ENCODE results near the gene BDP1. TPM values are rescaled to one million over a fixed set of nuclear protein-coding genes. Genes with fewer than 3 reads are reported as not detected.
A peak's percentile ranks its signal among the peaks of the same experiment; 100 is the strongest.

Gene BDP1
- total RNA-seq, 1 experiment from 2014 or later: 31.2 TPM

- DNase-seq: no peak
- Mint-ChIP-seq H3K9me3 (ENCODE audit: low read depth, unreplicated experiment) (no peaks in the 10 kb centered on the region), H3K4me1 (ENCODE audit: low read depth, unreplicated experiment) (peaks cover 21% of the 10 kb centered on the region), H3K36me3 (ENCODE audit: insufficient read depth, unreplicated experiment) (peaks cover 40% of the 10 kb centered on the region), H3K4me3 (ENCODE audit: low read depth, unreplicated experiment) (no peak overlapping the region), H3K27me3 (ENCODE audit: unreplicated experiment) (no peaks in the 10 kb centered on the region), H3K27ac (ENCODE audit: unreplicated experiment) (no peak overlapping the region)
- BruUV-seq (replicated peaks): no TSS peak
- CTCF ChIA-PET: interaction anchor here (2.3 kb wide), 1 partner anchor 10 kb away, joined by 11 read pairs; no protein-coding TSS in a partner anchor
- intact Hi-C loops (cut with micrococcal nuclease; ENCODE audit: unreplicated experiment): no loop called here
- TF ChIP-seq CTCF (IDR thresholded peaks at IDR 0.05; ENCODE audit: unreplicated experiment): no peak
These were observed 135.6 kb downstream of the BDP1 start for GRCh38 chr5:71591100-71591499.

GRCh38 chr5:71596169-71596568 is 140.7 kb downstream of the BDP1 start:
- H3K9me3 Mint-ChIP-seq (ENCODE audit: low read depth, unreplicated experiment): no peaks in the 10 kb centered on the region
- CTCF ChIA-PET: interaction anchor here (0.7 kb wide), 1 partner anchor 29 kb away, joined by 3 read pairs; no protein-coding TSS in a partner anchor
- peaks cover 44% of the 10 kb centered on the region for H3K36me3 Mint-ChIP-seq (ENCODE audit: insufficient read depth, unreplicated experiment)
- H3K27ac Mint-ChIP-seq (ENCODE audit: unreplicated experiment): no peak overlapping the region
- H3K4me3 Mint-ChIP-seq (ENCODE audit: low read depth, unreplicated experiment): no peak overlapping the region
- BruUV-seq (replicated peaks): no TSS peak
- no peak for TF ChIP-seq CTCF (IDR thresholded peaks at IDR 0.05; ENCODE audit: unreplicated experiment)
- intact Hi-C loops (cut with micrococcal nuclease; ENCODE audit: unreplicated experiment): no loop called here
- no peaks in the 10 kb centered on the region for H3K27me3 Mint-ChIP-seq (ENCODE audit: unreplicated experiment)
- peaks cover 11% of the 10 kb centered on the region for H3K4me1 Mint-ChIP-seq (ENCODE audit: low read depth, unreplicated experiment)
- no peak for DNase-seq

GRCh38 chr5:71597001-71597400 is 141.6 kb downstream of the BDP1 start:
- H3K9me3 Mint-ChIP-seq (ENCODE audit: low read depth, unreplicated experiment): no peaks in the 10 kb centered on the region
- no peak overlapping the region for H3K27ac Mint-ChIP-seq (ENCODE audit: unreplicated experiment)
- H3K4me3 Mint-ChIP-seq (ENCODE audit: low read depth, unreplicated experiment): no peak overlapping the region
- BruUV-seq (replicated peaks): no TSS peak
- H3K4me1 Mint-ChIP-seq (ENCODE audit: low read depth, unreplicated experiment): peaks cover 15% of the 10 kb centered on the region
- intact Hi-C loops (cut with micrococcal nuclease; ENCODE audit: unreplicated experiment): no loop called here
- DNase-seq: no peak
- TF ChIP-seq CTCF (IDR thresholded peaks at IDR 0.05; ENCODE audit: unreplicated experiment): no peak
- H3K27me3 Mint-ChIP-seq (ENCODE audit: unreplicated experiment): no peaks in the 10 kb centered on the region
- CTCF ChIA-PET: no interaction called here
- peaks cover 53% of the 10 kb centered on the region for H3K36me3 Mint-ChIP-seq (ENCODE audit: insufficient read depth, unreplicated experiment)

- Mint-ChIP-seq H3K4me1 (ENCODE audit: low read depth, unreplicated experiment) (peaks cover 15% of the 10 kb centered on the region), H3K36me3 (ENCODE audit: insufficient read depth, unreplicated experiment) (peaks cover 59% of the 10 kb centered on the region), H3K9me3 (ENCODE audit: low read depth, unreplicated experiment) (no peaks in the 10 kb centered on the region), H3K27me3 (ENCODE audit: unreplicated experiment) (no peaks in the 10 kb centered on the region), H3K27ac (ENCODE audit: unreplicated experiment) (peak overlapping the region; percentile 85), H3K4me3 (ENCODE audit: low read depth, unreplicated experiment) (peak overlapping the region; percentile 26)
- CTCF ChIA-PET: interaction anchor here (1.0 to 1.8 kb wide), 5 partner anchors 10 to 145 kb away, joined by 3 to 19 read pairs (median 5); partner anchors contain the start of gene MCCC2
- no TSS peak for BruUV-seq (replicated peaks)
- no peak for DNase-seq
- no peak for TF ChIP-seq CTCF (IDR thresholded peaks at IDR 0.05; ENCODE audit: unreplicated experiment)
- intact Hi-C loops (cut with micrococcal nuclease; ENCODE audit: unreplicated experiment): no loop called here
These were observed 145.3 kb downstream of the BDP1 start for GRCh38 chr5:71600783-71601182.

Data from Calu3 (cell line).